Activated CD4-positive, alpha-beta T cell treated with anti-CD3 and anti-CD28 coated beads, Interleukin-2, Interleukin-6, amounts not matched to agents 100 ng/mL and 50 ng/mL, durations not matched to agents 16 hours and 8 hours (primary cell): Measurements from ENCODE around the gene CARNS1.
"Not testable (repeated sequence)": the region's sequence is repeated elsewhere in the genome, so short reads cannot be mapped to it uniquely, and the experiment has no call there.

ENCODE experiments used
- DNase-seq: peaks from one replicate; pipeline ENCODE4 v3.0.0-alpha.2; 2020

The CARNS1 gene

DNA sequence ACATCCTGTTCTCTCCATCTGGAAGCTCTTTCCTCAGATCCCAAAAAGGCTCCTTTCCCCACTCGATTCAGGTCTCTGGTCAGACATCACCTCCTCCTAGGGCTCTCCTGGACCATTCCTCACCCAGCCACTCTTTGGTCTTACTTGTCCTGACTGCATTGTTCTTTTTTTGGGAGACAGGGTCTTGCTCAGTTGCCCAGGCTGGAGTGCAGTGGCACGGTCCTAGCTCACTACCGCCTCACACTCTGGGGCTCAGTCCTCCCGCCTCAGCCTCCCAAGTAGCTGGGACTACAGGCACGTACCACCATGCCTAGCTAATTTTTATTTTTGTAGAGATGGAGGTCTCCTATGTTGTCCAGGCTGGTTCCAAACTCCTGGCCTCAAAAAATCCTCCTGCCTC is 30.0 kb downstream of the CARNS1 start:
- DNase-seq, result no peak

DNA sequence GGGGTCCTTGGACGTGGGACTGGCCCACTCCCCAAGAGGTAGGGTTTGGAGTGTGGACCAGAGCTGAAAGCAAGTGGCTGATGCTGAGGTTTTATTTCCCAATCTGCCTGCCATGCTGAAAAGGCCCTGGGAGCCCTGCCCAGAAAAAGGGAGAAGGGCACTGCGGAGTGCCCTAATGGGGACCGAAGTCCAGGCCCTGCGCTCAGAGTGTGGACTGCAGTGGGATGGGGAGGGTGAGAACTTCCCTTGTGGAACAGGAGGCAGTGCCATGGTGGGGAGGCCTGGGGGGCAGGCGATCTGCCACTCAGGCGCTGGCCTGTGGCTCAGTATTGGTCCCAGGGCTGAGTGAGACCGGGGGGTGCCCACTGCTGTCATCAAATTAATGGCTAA is 32.7 kb downstream of the CARNS1 start:
- DNase-seq, result no peak

DNA sequence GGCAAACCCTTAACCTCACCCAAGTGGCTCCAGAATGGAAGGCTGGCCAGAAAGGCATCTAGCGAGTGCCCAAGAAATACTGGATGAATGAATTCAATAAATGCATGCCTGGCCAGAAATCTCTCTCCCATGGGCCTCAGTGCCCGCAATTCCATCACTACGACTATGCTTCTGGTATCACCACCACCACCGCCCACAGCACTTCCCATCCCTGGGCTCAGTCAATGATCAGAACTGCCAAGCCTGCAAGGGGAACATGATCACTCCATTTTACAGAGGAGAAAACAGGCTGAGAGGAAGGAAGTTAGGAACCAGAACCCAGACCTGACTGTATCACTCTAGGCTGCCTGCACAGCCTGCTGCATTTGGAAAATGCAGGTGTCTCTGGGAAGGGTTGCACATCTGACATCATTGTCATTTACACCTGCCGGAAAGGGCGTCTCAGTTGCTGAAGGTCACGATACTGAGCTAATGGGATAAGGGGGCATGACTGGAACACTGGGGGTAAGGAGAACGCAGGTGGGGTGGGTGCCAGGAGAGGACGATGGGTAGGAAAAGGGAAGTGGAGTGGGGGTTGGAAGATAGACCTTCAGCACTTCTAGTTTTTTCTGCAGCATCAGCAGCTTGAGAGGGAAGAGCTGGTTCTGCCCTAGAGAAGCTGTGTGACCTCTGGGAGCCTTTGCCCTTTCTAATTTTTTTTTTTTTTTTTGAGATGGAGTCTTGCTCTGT is 33.8 kb downstream of the CARNS1 start:
- DNase-seq, result no peak

DNA sequence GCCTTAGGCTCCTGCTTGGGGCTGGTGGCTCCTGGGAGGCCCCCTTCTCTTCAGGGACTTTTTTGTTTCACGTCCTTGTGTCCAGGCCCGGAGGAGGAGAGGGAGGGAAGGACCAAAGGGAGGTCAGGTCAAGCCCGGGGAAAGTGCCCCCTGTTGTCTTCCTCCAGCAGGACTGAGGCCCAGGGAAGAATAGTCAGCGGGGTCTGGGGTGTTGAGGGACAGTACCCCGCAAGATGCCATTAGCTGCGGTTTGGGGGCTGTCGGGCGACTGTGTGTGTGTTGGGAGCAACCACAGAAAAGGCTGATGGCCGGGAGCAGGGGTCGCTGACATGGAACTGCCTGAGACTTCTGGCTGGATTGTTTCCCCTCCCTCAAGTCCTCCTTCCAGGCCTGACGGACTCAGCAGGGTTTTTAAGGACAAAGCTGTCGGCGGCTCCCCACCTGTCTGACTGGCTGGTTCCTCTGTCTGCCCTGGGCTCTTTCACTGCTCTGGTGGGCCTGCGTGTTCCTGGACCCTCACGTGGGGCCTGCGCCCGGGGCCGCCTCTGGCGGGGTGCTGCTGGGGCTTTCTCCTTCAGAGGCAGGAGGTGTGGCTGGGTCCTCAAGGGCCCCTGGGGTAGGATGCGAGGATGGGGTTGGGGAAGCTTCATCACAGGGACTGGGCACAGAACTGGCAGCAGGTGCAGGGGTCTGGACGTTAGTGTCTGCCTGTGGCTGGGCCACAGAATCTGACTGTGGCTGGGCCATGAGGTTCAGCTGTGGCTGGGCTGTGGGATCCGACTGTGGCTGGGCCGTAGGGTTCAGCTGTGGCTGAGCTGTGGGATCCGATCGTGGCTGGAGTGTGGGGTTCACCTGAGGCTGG is 35.5 kb downstream of the CARNS1 start:
- no peak for DNase-seq

DNA sequence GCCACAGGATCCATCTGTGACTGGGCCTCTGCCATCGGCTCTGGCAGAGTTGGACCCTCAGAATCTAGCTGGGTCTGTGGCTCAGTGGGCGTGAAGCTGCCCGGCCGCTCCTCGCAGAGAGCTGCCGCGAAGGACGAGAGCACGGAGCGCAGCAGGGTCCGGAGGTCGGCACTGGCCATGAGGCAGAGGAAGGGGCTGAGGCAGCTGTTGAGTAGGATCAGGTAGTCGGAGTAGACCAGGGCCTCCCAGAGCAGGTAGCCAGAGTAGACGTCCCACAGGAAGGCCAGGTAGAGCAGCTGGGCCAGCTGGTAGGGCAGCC is 36.1 kb downstream of the CARNS1 start:
- no peak for DNase-seq

GRCh38 chr11:67452141-67452952 is 36.9 kb downstream of the CARNS1 start, which contains the start of gene GPR152:
Gene GPR152 (minus strand): TSS chr11:67452729. CDS start chr11:67452724, 5 bp downstream.
- DNase-seq, result no peak

DNA sequence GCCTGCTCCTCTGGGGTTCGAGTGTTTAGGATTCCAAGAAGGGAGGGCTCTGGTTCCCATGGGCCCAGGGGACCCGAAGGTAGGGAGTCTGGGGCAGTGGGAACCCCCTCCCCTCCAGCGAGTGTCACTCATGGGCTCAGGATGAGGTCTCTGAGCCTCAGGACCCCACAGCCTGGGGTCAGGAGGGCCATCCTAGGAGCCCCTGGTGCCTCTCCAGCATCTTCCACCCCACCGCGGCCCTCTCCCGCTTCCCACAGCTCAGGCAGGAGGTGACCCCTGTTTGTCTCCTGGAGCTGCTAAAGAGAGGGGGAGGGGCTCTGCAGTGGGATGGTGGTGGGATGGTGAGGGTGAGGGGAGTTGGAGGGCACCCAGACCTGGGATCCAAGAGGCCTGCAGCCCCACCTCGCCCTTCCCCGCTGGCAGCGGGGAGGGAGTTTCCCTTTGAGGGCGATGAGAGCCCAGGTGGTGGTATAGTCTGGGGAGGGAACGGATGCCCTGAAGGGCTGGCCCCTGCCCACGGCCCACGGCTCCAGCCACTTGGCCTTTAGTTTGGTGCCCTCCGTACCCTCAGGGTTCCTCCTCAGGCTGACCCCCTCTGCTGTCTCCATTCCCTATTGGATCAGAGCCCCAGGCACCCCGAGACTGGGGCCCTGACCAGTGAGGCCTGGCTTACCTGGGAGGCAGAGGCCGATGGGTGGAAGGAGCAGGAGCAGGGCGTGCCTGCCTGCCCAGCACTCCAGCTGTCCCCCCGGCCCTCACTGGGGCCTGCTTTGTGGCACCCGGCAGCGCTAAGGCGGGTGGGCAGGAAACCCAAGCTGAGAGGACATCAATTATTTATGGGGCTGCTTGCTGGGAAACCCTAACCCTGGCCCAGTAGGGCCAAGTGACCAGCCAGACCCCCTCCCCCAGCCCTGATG is 38.6 kb downstream of the CARNS1 start:
- no peak for DNase-seq

DNA sequence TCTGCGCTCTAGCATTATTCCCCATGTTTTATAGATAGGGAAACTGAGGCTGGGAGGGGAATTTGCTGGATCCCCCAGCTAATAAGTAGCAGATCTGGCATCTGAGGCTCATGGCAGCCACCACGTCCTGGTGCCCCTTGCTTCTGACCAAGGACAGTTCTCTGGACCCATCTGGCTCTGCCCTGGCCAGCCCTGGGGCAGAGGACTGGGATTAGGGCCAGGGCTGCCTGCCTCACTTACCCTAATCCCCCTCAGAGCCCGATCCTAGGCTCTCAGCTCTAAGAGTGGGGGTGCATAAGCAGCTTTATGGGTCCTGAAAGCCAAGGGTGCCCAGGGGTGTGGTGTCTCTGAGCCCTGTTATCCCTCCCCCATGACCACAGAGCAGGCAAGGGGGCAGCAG is 39.6 kb downstream of the CARNS1 start, which contains the start of gene CABP4:
Gene CABP4 (plus strand): TSS at position 301 of the 400 bp plus-strand sequence. CDS start 70 bp downstream, at position 371.
- no peak for DNase-seq

DNA sequence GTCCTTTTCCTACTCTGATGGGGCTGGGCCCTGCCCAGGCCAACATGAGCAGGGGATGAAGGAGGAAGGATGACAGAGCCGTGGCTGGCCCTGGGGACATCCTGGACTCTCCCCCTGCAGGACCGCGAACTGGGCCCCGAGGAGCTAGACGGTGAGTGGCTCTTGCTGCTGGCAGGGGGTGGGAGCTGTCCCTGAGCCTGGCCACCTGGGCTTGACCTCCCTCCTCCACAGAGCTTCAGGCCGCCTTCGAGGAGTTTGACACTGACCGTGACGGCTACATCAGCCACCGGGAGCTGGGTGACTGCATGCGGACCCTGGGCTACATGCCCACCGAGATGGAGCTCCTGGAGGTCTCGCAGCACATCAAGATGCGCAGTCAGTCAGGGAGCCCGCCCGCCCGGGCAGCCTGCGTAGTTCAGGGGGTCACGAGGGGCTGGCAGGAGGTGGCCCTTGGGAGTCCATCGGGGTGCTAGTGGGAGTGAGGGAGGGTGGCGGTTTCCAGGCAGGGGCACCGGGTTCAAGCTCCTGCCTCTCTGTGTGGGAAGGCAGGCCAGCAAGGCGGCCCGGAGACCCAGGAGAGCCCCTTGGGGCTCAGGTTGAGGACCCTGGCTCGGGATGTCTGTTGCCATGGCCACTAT is 40.7 kb downstream of the CARNS1 start:
- no peak for DNase-seq

GRCh38 chr11:67457453-67457852 is 42.0 kb downstream of the CARNS1 start:
- DNase-seq, result no peak

GRCh38 chr11:67458266-67458665 is 42.8 kb downstream of the CARNS1 start:
- DNase-seq, result no peak

GRCh38 chr11:67463186-67463585 is 47.7 kb downstream of the CARNS1 start:
- DNase-seq, result no peak

DNA sequence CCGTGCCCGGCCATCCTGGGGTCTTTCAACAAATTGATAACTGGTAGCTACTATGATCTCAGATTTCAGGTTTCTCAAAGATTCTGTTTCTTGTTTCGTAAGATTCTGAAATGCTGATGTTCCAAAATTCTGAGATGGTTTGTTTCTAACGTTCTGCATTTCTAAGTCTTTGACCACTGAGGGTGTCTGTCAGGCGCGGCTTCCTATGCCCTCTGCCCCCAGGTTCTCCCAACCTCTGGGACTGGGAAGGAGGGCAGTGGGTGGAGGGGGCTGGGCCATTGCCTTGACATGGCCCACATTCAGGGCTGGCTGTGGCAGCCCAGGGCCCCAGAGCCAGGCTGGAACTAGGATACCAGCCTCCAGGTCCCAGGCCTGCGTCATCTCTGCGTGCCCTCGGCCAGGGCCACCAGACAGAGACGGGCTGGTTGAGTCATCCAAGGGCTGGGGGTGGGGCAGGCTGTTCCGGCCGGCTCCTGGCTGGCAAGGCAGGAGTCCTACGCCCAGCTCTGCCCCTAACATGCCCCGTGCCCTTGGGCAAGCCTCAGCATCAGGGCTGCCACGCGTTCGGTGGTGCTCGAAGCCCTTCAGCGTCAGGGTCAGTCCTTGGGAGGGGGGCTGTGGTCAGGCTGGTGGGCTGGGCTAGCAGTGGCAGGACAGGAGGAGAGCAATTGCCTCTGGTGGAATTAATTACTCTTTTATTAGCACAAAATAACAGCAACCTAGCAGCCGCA is 48.4 kb downstream of the CARNS1 start:
- no peak for DNase-seq

DNA sequence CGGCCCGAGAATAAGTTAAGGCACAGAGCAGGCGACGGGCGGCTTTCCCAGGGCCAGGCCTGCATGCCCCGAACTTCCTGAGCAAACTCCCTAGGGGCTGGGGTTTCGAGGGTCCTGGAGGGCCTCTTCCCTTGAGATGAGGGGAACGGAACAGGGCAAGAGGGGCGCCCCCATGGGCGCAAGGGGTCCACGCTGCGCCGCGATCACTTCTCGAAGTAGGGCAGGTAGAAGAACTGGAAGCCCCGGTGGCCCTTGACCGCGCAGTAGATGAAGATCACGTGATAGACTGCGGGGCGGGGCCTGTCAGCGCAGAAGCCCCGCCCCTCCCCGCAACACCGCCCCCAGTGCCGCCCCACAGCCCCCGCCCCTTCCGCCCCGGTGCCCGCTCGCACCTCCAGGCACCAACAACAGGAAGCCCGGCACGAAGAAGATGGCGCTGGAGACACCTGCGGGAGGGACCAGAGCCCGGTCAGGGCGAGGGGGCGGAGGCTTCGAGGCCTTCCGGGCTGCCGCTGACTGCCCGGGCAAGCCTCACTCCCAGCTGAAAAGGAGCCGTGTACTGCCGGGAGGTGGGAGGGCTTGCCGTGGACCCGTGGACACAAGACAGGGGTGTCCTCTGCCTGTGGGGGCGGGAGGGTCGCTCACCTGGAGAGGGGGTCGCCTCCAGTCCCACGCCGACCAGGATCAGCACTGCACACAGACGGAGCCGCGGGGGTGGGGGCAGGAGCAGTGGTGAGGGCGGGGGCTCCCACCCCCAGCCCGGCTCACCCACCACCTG is 49.1 kb downstream of the CARNS1 start:
- DNase-seq, result peak; percentile 98

DNA sequence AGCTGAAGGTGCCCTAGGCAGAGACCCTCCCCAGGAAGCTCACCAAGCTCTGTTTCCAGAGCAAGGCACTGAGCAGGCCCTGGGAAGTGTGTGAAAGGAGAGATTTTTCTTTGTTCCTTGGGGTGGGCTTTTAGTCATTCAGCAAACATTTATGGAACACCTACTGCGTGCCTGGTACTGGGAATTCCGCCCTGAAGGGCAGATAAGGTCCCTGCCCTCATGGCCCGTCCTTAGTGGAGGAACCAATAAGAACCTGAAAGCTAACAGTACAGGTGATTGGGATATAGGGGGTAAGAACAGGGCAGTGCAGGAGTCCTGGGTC is 49.7 kb downstream of the CARNS1 start:
- DNase-seq, result no peak

- not testable (repeated sequence) for DNase-seq
Observed at GRCh38 chr11:67465530-67465929, 50.1 kb downstream of the CARNS1 start.

- no peak for DNase-seq
Observed at GRCh38 chr11:67466367-67466766, 50.9 kb downstream of the CARNS1 start.

GRCh38 chr11:67466962-67467771 is 51.7 kb downstream of the CARNS1 start:
- DNase-seq, result no peak

DNA sequence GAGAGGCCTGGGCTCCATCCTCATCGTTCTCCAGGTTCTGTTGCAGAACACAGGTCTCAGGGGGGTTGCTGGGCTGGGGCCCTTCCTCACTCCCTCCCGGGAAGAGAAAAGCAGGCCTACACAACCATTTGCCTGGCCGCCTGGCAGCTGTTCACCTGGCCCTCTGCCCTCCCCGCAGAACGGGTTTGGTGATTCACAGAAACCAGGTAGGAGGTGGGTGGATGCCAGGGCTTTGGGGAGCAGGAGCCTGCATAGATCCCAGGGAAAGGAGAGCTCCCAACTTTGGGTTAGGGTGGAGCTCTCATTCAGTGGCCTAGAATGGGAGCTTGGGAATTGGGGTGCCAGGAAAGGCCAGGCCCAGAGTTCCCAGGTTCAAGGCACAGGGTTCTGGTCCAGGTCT is 52.6 kb downstream of the CARNS1 start:
- DNase-seq, result no peak

- no peak for DNase-seq
Observed at GRCh38 chr11:67468456-67468758, 52.9 kb downstream of the CARNS1 start.
